Lower leg skin (tissue), 4 donors: ENCODE results near the gene ITPKB. TPM values are rescaled to one million over a fixed set of nuclear protein-coding genes. Genes with fewer than 3 reads are reported as not detected.

Source experiments
- DNase-seq, 2 donors: peaks; one replicate each; pipeline ENCODE4 v3.0.0-alpha.2; 2019; ENCODE audit warnings: low spot score in 2 of 2
- H3K4me3 ChIP-seq: fragments of 200-600 bp; sonication (generic); 2 replicates; pipeline ENCODE4 v1.5.1; 2017; ENCODE audit warnings: mild to moderate bottlenecking, low read depth; ENCODE audit not compliant: poor library complexity, severe bottlenecking
- POLR2A ChIP-seq, 2 donors: fragments of 450-650 bp; IDR thresholded peaks; one replicate each; pipeline ENCODE4 v1.6.1; 2016 to 2017; ENCODE audit warnings: antibody characterized with exemption in 2 of 2, mild to moderate bottlenecking in 1 of 2, moderate library complexity in 1 of 2
- WGBS, 2 donors: methylation state at CpG; one replicate each; pipeline ENCODE4 v1.1.5; 2018; 5-methylcytosine and 5-hydroxymethylcytosine counted together
- intact Hi-C: fragments of 100-400 bp; cut with DNase I; formaldehyde crosslinking; loops from one replicate; pipeline ENCODE4 v1.15.0; 2023; ENCODE audit warnings: low total_unique reads
- total RNA-seq, 4 donors: library from RNA; depleted of rRNA; stranded (reverse); fragments of >200 nt; gene quantifications; one replicate each; pipeline ENCODE4 v1.1.0, GENCODE V29; 2016
- TF ChIP-seq, protein P1 (sequence below), 3 donors: fragments of 450-650 bp; IDR thresholded peaks; one replicate each; pipeline ENCODE4 v1.5.1; 2016; ENCODE audit warnings: antibody characterized with exemption in 3 of 3, mild to moderate bottlenecking in 3 of 3, moderate library complexity in 2 of 3

ITPKB gene
- total RNA-seq, 4 donors from 2014 or later, result 39.3 to 57.2 (median 44.1) TPM

DNA sequence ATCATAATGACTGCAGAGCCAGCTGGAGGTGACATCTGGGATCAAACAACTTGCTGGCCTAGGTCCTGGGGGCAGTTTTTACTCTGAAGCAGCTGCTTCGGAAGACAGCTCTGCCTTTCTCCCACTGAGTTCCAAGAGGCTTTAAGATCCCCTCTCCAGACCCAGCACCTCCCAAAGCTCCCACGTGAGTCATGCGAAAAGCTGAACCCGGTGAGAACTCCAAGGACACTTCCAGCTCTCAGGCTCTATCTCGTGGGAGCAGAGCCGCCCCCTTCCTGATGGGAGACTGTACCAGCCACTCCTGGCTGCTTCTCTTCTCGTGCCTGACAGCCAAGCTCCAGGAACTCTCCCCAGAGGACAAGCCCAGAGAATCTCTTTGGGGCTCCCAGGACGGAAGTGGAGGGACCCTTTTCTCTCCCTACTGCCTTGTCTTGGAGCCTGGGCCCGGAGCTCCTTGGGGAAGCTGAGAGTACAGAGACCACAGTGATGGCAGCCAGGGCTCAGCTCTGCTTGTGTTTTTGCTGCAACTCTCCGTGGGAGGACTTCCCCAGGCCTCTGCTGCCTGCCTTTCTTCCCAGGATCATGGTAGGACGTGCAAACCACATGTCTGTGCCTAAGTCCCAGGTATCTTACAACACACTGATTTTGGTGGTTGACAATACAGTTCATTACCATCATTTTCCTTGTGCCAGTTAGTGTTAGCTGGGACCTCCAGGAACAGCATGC is 149.9 kb downstream of the ITPKB start:
- WGBS, 2 donors, result 72 to 75% methylated on average over 11 of the region's 11 CpGs
- TF ChIP-seq, protein P1, sequence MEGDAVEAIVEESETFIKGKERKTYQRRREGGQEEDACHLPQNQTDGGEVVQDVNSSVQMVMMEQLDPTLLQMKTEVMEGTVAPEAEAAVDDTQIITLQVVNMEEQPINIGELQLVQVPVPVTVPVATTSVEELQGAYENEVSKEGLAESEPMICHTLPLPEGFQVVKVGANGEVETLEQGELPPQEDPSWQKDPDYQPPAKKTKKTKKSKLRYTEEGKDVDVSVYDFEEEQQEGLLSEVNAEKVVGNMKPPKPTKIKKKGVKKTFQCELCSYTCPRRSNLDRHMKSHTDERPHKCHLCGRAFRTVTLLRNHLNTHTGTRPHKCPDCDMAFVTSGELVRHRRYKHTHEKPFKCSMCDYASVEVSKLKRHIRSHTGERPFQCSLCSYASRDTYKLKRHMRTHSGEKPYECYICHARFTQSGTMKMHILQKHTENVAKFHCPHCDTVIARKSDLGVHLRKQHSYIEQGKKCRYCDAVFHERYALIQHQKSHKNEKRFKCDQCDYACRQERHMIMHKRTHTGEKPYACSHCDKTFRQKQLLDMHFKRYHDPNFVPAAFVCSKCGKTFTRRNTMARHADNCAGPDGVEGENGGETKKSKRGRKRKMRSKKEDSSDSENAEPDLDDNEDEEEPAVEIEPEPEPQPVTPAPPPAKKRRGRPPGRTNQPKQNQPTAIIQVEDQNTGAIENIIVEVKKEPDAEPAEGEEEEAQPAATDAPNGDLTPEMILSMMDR (IDR thresholded peaks at IDR 0.05), result no peak
- no peak for TF ChIP-seq POLR2A (IDR thresholded peaks at IDR 0.05)
- no peak overlapping the region for H3K4me3 ChIP-seq
- intact Hi-C loops, result no loop called here
- DNase-seq, result no peak

DNA sequence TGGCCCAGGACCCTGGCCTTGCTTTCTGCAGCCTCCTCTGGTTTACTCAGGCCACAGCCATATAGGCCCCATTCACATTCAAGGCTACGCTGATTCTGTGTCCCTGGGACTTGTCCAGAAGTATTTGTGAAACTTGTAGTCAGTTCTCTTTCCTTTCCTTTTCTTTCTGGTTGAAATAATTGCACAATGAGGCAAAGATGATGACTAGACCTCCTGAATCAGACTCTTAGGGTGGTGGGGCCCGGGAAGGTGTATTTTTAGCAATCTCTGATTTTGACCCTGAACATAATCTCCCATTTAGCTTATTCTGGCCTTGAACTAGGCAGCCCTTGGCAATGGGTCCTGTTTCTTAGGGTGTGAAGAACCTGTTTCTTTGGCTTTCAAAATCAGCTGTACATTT is 150.6 kb downstream of the ITPKB start:
- WGBS, 2 donors, result 88 to 93% methylated on average over 2 of the region's 2 CpGs

DNA sequence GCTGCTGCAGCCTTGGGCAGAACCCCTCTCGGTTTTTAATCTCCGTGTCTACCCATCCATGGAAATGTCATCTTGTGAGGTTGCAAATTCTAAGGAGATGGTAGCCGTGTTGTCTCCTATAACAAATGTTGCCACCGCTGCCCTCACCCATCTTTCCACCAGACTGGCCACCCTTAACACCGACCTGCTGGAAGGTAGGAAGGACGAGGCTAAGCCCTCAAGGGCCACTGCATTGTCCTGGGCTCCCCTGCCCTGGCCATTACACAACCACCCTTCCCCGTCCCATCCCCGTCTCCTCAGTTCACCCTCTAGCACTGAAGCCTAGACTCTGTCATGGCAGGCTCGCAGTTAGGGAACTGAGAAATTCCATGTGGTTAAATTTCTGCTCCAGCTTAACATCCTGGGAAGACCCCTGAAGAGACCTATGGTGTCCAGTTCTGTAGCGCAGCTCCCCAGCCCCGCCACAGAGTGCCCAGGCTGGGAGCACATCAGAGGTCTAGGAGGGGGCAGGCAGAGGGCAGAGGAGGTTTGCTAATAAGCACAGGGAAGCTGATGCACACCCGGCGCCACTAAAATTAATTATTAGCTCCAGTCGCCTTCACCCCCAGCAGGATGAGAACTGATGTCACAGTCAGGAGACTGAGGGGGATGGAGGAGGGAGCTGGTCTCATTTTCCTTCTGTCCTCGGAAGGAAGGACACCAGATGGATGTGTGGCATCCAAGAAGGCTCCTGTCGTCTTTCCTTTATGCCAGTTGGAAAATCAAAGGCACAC is 152.2 kb downstream of the ITPKB start:
- TF ChIP-seq, protein P1 (IDR thresholded peaks at IDR 0.05), result no peak
- no peak for TF ChIP-seq POLR2A (IDR thresholded peaks at IDR 0.05)
- intact Hi-C loops, result no loop called here
- DNase-seq, result no peak
- 88 to 90% methylated on average over 15 to 16 of the region's 16 CpGs for WGBS, 2 donors
- no peak overlapping the region for H3K4me3 ChIP-seq

More for the DNA sequence above, 150.6 kb downstream of the ITPKB start:
- DNase-seq, result no peak
- intact Hi-C loops, result no loop called here
- no peak overlapping the region for H3K4me3 ChIP-seq
- TF ChIP-seq, protein P1 (IDR thresholded peaks at IDR 0.05), result no peak
- TF ChIP-seq POLR2A (IDR thresholded peaks at IDR 0.05), result no peak

DNA sequence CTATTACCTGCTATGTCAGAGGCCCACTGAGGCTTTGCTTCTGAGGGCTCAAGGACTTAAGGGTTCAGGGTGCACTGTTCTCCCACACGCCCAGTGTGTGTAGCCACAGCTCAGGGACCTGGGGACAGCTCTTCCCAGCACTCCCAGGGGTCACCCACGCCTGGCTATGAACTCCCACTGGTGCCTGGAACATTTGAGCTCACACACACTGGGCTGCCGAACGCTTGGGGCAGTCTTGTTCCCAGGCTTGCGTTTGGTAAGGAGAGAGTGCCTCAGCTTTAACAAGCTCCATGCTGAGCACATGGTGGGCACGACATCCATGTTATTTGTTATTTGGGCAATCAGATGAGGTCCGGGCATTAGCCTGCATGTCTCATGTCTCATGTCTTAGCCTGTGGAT is 153.0 kb downstream of the ITPKB start:
- intact Hi-C loops, result no loop called here
- 92 to 95% methylated on average over 7 of the region's 7 CpGs for WGBS, 2 donors
- DNase-seq, result no peak
- no peak for TF ChIP-seq POLR2A (IDR thresholded peaks at IDR 0.05)
- TF ChIP-seq, protein P1 (IDR thresholded peaks at IDR 0.05), result no peak
- H3K4me3 ChIP-seq, result no peak overlapping the region

DNA sequence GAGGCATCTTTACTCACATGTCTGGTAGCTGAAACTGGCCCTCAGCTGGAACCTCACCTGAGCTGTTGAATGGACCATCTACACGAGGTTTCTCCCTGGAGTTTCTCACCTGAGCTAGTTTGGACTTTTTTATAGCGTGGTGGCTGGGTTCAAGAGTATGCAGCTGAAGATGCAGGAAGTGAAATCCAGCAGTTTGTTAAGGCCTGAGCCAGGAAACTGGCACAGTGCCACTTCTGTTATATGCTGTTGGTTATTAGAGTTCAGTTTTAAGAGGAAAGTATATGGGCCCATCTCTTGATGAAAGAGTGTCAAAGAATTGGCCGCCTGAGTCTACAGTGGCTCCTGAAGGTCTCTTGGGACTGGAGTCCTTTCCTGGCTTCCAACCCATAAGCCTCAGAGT is 154.9 kb downstream of the ITPKB start:
- no peak for TF ChIP-seq POLR2A (IDR thresholded peaks at IDR 0.05)
- TF ChIP-seq, protein P1 (IDR thresholded peaks at IDR 0.05), result no peak
- DNase-seq, result no peak
- WGBS, 2 donors, result 71 to 83% methylated on average over 3 of the region's 3 CpGs
- no peak overlapping the region for H3K4me3 ChIP-seq
- intact Hi-C loops, result no loop called here
